NT2/D1 (cell line): ENCODE results near the gene PLD5.

Source experiments
- YY1 ChIP-seq: IDR thresholded peaks from 2 replicates; pipeline ENCODE4 v1.6.1; 2011; ENCODE audit not compliant: insufficient read length, insufficient read depth
- ZNF274 ChIP-seq: IDR thresholded peaks from 2 replicates; pipeline ENCODE4 v1.6.1; 2011; ENCODE audit warnings: mild to moderate bottlenecking, low read depth, low read length

DNA sequence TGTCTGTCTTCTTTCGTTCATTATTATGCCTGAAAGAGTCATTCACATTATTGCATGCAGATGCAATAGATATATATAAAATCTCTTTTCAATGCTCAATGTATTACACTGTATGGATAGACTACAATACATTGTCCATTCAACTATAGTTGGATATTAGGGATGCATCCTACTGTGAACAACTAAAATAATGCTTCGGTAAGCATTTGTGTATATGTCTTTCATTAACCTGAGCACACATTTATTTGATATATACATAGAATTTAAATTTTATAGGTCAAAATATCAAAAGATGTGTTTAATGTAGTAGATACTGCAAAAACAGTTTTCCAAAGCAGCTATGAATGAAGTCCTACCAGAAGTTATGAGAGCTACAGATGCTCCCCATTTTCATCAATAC is 8.9 kb downstream of the PLD5 start:
- TF ChIP-seq YY1 (no peak), ZNF274 (no peak)
